Aorta (tissue), 5 donors: ENCODE measurements around the gene PLCG1. TPM values are rescaled to one million over a fixed set of nuclear protein-coding genes. Genes with fewer than 3 reads are reported as not detected.

Source experiments
- ATAC-seq: fragments of 200-7000 bp; cut with Tn5 transposase; one replicate; pipeline ENCODE4 v1.9.1; 2022; ENCODE audit warnings: moderate library complexity; ENCODE audit not compliant: low FRiP score
- DNase-seq, 2 donors: peaks; one replicate each; pipeline ENCODE4 v3.0.0-alpha.2; 2020
- H3K27ac ChIP-seq, 2 donors: one replicate each; pipeline ENCODE4 v1.5.1; 2013; ENCODE audit warnings: low read length in 2 of 2, mild to moderate bottlenecking in 2 of 2, moderate library complexity in 2 of 2, control low read depth in 1 of 2, inconsistent platforms in 1 of 2, low read depth in 1 of 2
- H3K27me3 ChIP-seq, 2 donors: one replicate each; pipeline ENCODE4 v1.6.1; 2013; ENCODE audit warnings: control low read depth in 1 of 2, low read length in 1 of 2, mild to moderate bottlenecking in 1 of 2, moderate library complexity in 1 of 2; ENCODE audit not compliant: insufficient read depth in 2 of 2, control insufficient read depth in 1 of 2
- H3K36me3 ChIP-seq, 2 donors: one replicate each; pipeline ENCODE4 v1.6.1; 2013; ENCODE audit warnings: control low read depth in 1 of 2, low read length in 1 of 2, mild to moderate bottlenecking in 1 of 2; ENCODE audit not compliant: insufficient read depth in 2 of 2, control insufficient read depth in 1 of 2
- H3K4me1 ChIP-seq, 2 donors: one replicate each; pipeline ENCODE4 v1.6.1; 2013; ENCODE audit warnings: low read length in 2 of 2, control low read depth in 1 of 2, mild to moderate bottlenecking in 1 of 2, moderate library complexity in 1 of 2; ENCODE audit not compliant: insufficient read depth in 2 of 2, control insufficient read depth in 1 of 2
- H3K4me3 ChIP-seq, 2 donors: one replicate each; pipeline ENCODE4 v1.5.1; 2013; ENCODE audit warnings: low read length in 2 of 2, control low read depth in 1 of 2, mild to moderate bottlenecking in 1 of 2
- H3K9me3 ChIP-seq: one replicate; pipeline ENCODE4 v1.6.1; 2013; ENCODE audit warnings: mild to moderate bottlenecking, low read length; ENCODE audit not compliant: control insufficient read depth
- WGBS, 2 donors: extraction: QIAGEN DNeasy Blood & Tissue Kit; methylation state at CpG; one replicate each; pipeline ENCODE4 v1.1.7; 2013; 5-methylcytosine and 5-hydroxymethylcytosine counted together
- intact Hi-C, 2 donors: fragments of 100-400 bp; cut with DNase I; formaldehyde crosslinking; loops; one replicate each; pipeline versions ENCODE4 v1.14.2 to v1.15.0; 2022
- polyA plus RNA-seq, 2 donors: library from polyadenylated mRNA; stranded (reverse); fragments of 200-250 nt; gene quantifications; one replicate each; pipeline ENCODE4 v1.2.3, GENCODE V29; 2013
- total RNA-seq, 2 donors: library from RNA; stranded (reverse); fragmentation: NEBNext Ultra II Directional; extraction: Animal tissue kit (Norgen Biotek cat#: 25700); gene quantifications; one replicate each; pipeline ENCODE4 v1.2.1, GENCODE V29; 2021
- donor health status: healthy with polysubstance abuse.
- donor health status: Bipolar disorder and iron deficiency.
- donor health status: DM: no; HTN: no; CAD: no.
- donor health status: DM: no; HTN: no; CAD: no.
- donor health status: DM: yes; HTN: yes; CAD: no.

PLCG1 gene
- total and polyA plus RNA-seq, 4 donors, result 17.9 to 148 (median 74.4) TPM

GRCh38 chr20:41218466-41218865, 81.1 kb downstream of the PLCG1 start:
- peaks cover 2 to 7% of the 10 kb centered on the region in 2 donors for H3K4me1 ChIP-seq
- no peak overlapping the region for H3K4me3 ChIP-seq
- DNase-seq (no peak), ATAC-seq (no peak)
- 67 to 71% methylated on average over 2 of the region's 2 CpGs for WGBS, 2 donors
- H3K9me3 ChIP-seq, result no peaks in the 10 kb centered on the region
- H3K36me3 ChIP-seq, result no peaks in the 10 kb centered on the region
- H3K27me3 ChIP-seq, result no peaks in the 10 kb centered on the region
- intact Hi-C loops, result no loop called here
- no peak overlapping the region for H3K27ac ChIP-seq

GRCh38 chr20:41219824-41220223, 82.5 kb downstream of the PLCG1 start:
- Histone ChIP-seq H3K27me3 (no peaks in the 10 kb centered on the region), H3K4me1 (peaks cover 2 to 7% of the 10 kb centered on the region in 2 donors), H3K36me3 (no peaks in the 10 kb centered on the region), H3K27ac (no peak overlapping the region), H3K4me3 (no peak overlapping the region), H3K9me3 (no peaks in the 10 kb centered on the region)
- intact Hi-C loops, result no loop called here
- no peak for DNase-seq
- no peak for ATAC-seq
- 62 to 63% methylated on average over 2 of the region's 2 CpGs for WGBS, 2 donors

- Histone ChIP-seq H3K27ac (peak overlapping the region; percentile 19 to 79), H3K9me3 (no peaks in the 10 kb centered on the region), H3K27me3 (no peaks in the 10 kb centered on the region), H3K4me1 (peaks cover 2 to 7% of the 10 kb centered on the region in 2 donors), H3K36me3 (no peaks in the 10 kb centered on the region), H3K4me3 (no peak overlapping the region)
- ATAC-seq (no peak), DNase-seq (no peak)
- 63 to 70% methylated on average over 5 of the region's 5 CpGs for WGBS, 2 donors
- intact Hi-C loops, result no loop called here
Measured at GRCh38 chr20:41221614-41222218, 84.4 kb downstream of the PLCG1 start.

- 72 to 88% methylated on average over 1 of the region's 1 CpG for WGBS, 2 donors
- intact Hi-C loops, result no loop called here
- ATAC-seq, result peak; percentile 59
Measured at GRCh38 chr20:41222296-41222695, 85.0 kb downstream of the PLCG1 start.

GRCh38 chr20:41222703-41223102, 85.4 kb downstream of the PLCG1 start:
- no peaks in the 10 kb centered on the region for H3K27me3 ChIP-seq
- H3K4me3 ChIP-seq, result no peak overlapping the region
- H3K27ac ChIP-seq, result no peak overlapping the region
- ATAC-seq (peak; percentile 55), DNase-seq (no peak)
- no peaks in the 10 kb centered on the region for H3K36me3 ChIP-seq
- peaks cover 2 to 7% of the 10 kb centered on the region in 2 donors for H3K4me1 ChIP-seq
- no peaks in the 10 kb centered on the region for H3K9me3 ChIP-seq
- intact Hi-C loops, result no loop called here

More at GRCh38 chr20:41222296-41222695, 85.0 kb downstream of the PLCG1 start:
- Histone ChIP-seq H3K4me3 (no peak overlapping the region), H3K36me3 (no peaks in the 10 kb centered on the region), H3K27me3 (no peaks in the 10 kb centered on the region), H3K27ac (peak overlapping the region; percentile 19 to 79), H3K9me3 (no peaks in the 10 kb centered on the region), H3K4me1 (peaks cover 2 to 7% of the 10 kb centered on the region in 2 donors)
- DNase-seq, result no peak

- no peak overlapping the region for H3K4me3 ChIP-seq
- H3K4me1 ChIP-seq, result peaks cover 2 to 7% of the 10 kb centered on the region in 2 donors
- intact Hi-C loops, result no loop called here
- H3K27me3 ChIP-seq, result no peaks in the 10 kb centered on the region
- H3K9me3 ChIP-seq, result no peaks in the 10 kb centered on the region
- DNase-seq (no peak), ATAC-seq (peak; percentile 61)
- peak overlapping the region in 1 of 2 donors; percentile 28 for H3K27ac ChIP-seq
- no peaks in the 10 kb centered on the region for H3K36me3 ChIP-seq
Measured at GRCh38 chr20:41223112-41223511, 85.8 kb downstream of the PLCG1 start.

- DNase-seq (no peak), ATAC-seq (no peak)
- peaks cover 2 to 5% of the 10 kb centered on the region in 2 donors for H3K4me1 ChIP-seq
- no peak overlapping the region for H3K27ac ChIP-seq
- intact Hi-C loops, result no loop called here
- H3K36me3 ChIP-seq, result no peaks in the 10 kb centered on the region
- WGBS, 2 donors, result 97 to 98% methylated on average over 1 of the region's 1 CpG
- no peaks in the 10 kb centered on the region for H3K9me3 ChIP-seq
- H3K27me3 ChIP-seq, result no peaks in the 10 kb centered on the region
- H3K4me3 ChIP-seq, result no peak overlapping the region
Measured at GRCh38 chr20:41224281-41224680, 86.9 kb downstream of the PLCG1 start.

- ATAC-seq (no peak), DNase-seq (no peak)
- H3K27me3 ChIP-seq, result no peaks in the 10 kb centered on the region
- no peaks in the 10 kb centered on the region for H3K36me3 ChIP-seq
- no peaks in the 10 kb centered on the region for H3K9me3 ChIP-seq
- peaks cover under 1 to 5% of the 10 kb centered on the region in 2 donors for H3K4me1 ChIP-seq
- intact Hi-C loops, result no loop called here
- WGBS, 2 donors, result 92 to 94% methylated on average over 1 of the region's 1 CpG
- no peak overlapping the region for H3K4me3 ChIP-seq
- no peak overlapping the region for H3K27ac ChIP-seq
Measured at GRCh38 chr20:41225091-41225490, 87.7 kb downstream of the PLCG1 start.

GRCh38 chr20:41226426-41226825, 89.1 kb downstream of the PLCG1 start:
- Histone ChIP-seq H3K36me3 (no peaks in the 10 kb centered on the region), H3K9me3 (no peaks in the 10 kb centered on the region), H3K27ac (no peak overlapping the region), H3K27me3 (no peaks in the 10 kb centered on the region), H3K4me3 (no peak overlapping the region), H3K4me1 (peaks cover 2 to 5% of the 10 kb centered on the region in 2 donors)
- DNase-seq (no peak), ATAC-seq (no peak)
- 96 to 100% methylated on average over 1 of the region's 1 CpG for WGBS, 2 donors
- intact Hi-C loops, result no loop called here
